Fibroblast of mammary gland (primary cell): ENCODE data around the gene ICAM5.
A peak's percentile ranks its signal among the peaks of the same experiment; 100 is the strongest.
"Not testable (repeated sequence)": the region's sequence is repeated elsewhere in the genome, so short reads cannot be mapped to it uniquely, and the experiment has no call there.

Experiments used
- DNase-seq: peaks from one replicate; pipeline ENCODE4 v3.0.0-alpha.2; 2010; ENCODE audit warnings: low read depth
- H3K4me3 ChIP-seq: 2 replicates; pipeline ENCODE4 v1.5.1; 2011; ENCODE audit warnings: low read depth, mild to moderate bottlenecking, low read length, moderate library complexity; ENCODE audit not compliant: control insufficient read depth
- CTCF ChIP-seq: conservative IDR thresholded peaks from 2 replicates; pipeline ENCODE4 v1.5.1; 2011; ENCODE audit warnings: low read depth, low read length, inconsistent platforms; ENCODE audit not compliant: control insufficient read depth, insufficient read depth

The ICAM5 gene

GRCh38 chr19:10289836-10290356 is at the start of gene ICAM5:
TSS of gene ICAM5 (plus strand) at chr19:10289952. CDS start at chr19:10290044, 92 bp downstream.
- no peak for TF ChIP-seq CTCF
- H3K4me3 ChIP-seq, result peak within 1 kb of the TSS; percentile 25
- no peak for DNase-seq

GRCh38 chr19:10241826-10242449 is 47.8 kb upstream of the ICAM5 start:
- H3K4me3 ChIP-seq, DNase-seq: not testable (repeated sequence)

GRCh38 chr19:10243606-10244005 is 46.1 kb upstream of the ICAM5 start:
- H3K4me3 ChIP-seq, result no peak overlapping the region
- no peak for DNase-seq
- TF ChIP-seq CTCF, result no peak

- no peak for TF ChIP-seq CTCF
- no peak for DNase-seq
Measured at GRCh38 chr19:10245189-10245939, 44.4 kb upstream of the ICAM5 start.

GRCh38 chr19:10246511-10246910 is 43.2 kb upstream of the ICAM5 start:
- H3K4me3 ChIP-seq, result no peak overlapping the region
- no peak for DNase-seq
- no peak for TF ChIP-seq CTCF

More at GRCh38 chr19:10245189-10245939, 44.4 kb upstream of the ICAM5 start:
- H3K4me3 ChIP-seq, result no peak overlapping the region

GRCh38 chr19:10251792-10252694 is 37.7 kb upstream of the ICAM5 start, which contains the start of gene MRPL4:
TSS of gene MRPL4 (plus strand) at chr19:10252214. CDS start at chr19:10252254, 40 bp downstream.
- DNase-seq, result peak; percentile 99
- peak within 1 kb of the TSS; percentile 98 for H3K4me3 ChIP-seq
- TF ChIP-seq CTCF, result no peak
